Naive thymus-derived CD8-positive, alpha-beta T cell (primary cell): Measurements from ENCODE around the gene ZNF625. TPM values are rescaled to one million over a fixed set of nuclear protein-coding genes. Genes with fewer than 3 reads are reported as not detected.

ENCODE experiments used
- polyA plus RNA-seq, 3 donors: library from polyadenylated mRNA; unstranded; fragments of 300-500 nt; fragmentation: Illumina TruSeq; gene quantifications; one replicate each; pipeline ENCODE4 v1.2.3, GENCODE V29; 2021
- total RNA-seq, 8 experiments: library from RNA in 2 of 8; stranded (reverse) in 2 of 8; gene quantifications; one replicate each; pipeline ENCODE4 v1.2.3 and lab custom pipeline; 2021 to 2026

The ZNF625 gene
- total and polyA plus RNA-seq, 5 experiments from 2014 or later = 0.52 to 5.5 (median 0.82) TPM

Other genes with a start within 250 kb of the ZNF625 start
- 10 to 100 TPM; 22.4 to 24.0 TPM for gene ZNF700, start 231.6 kb downstream of the ZNF625 start, total RNA-seq
- 1 to 10 TPM; 1.1 to 2.9 (median 1.2) TPM for gene ZNF700, start 231.6 kb downstream of the ZNF625 start, polyA plus RNA-seq
- gene ZNF763, start 191.7 kb downstream of the ZNF625 start, total RNA-seq = 10 to 100 TPM; 11.3 to 15.7 TPM
- 1 to 10 TPM; 1.9 to 3.9 (median 2.6) TPM for gene ZNF763, start 191.7 kb downstream of the ZNF625 start, polyA plus RNA-seq
- 1 to 10 TPM; 3.5 to 4.4 TPM for gene ZNF433, start 121.1 kb downstream of the ZNF625 start, total RNA-seq
- 1 to 10 TPM; 2.3 to 7.5 (median 3.0) TPM for gene ZNF433, start 121.1 kb downstream of the ZNF625 start, polyA plus RNA-seq
- gene ZNF878, start 103.8 kb downstream of the ZNF625 start, total RNA-seq = under 1 TPM; 0.21 to 0.22 TPM
- gene ZNF878, start 103.8 kb downstream of the ZNF625 start, polyA plus RNA-seq = not detected
- 10 to 100 TPM; 34.8 to 37.8 TPM for gene ZNF844, start 92.0 kb downstream of the ZNF625 start, total RNA-seq
- 1 to 10 TPM; 3.6 to 4.1 (median 4.0) TPM for gene ZNF844, start 92.0 kb downstream of the ZNF625 start, polyA plus RNA-seq
- gene ZNF20, start 16.4 kb downstream of the ZNF625 start, total RNA-seq = 1 to 10 TPM; 7.4 to 8.2 TPM
- gene ZNF20, start 16.4 kb downstream of the ZNF625 start, polyA plus RNA-seq = 1 to 10 TPM in 2 of 3 donors, under 1 TPM in 1; 0.88 to 2.7 (median 1.9) TPM
- gene ZNF136, start 6.4 kb upstream of the ZNF625 start, total RNA-seq = 10 to 100 TPM; 29.1 to 32.4 TPM
- 10 to 100 TPM; 17.8 to 22.6 (median 19.9) TPM for gene ZNF136, start 6.4 kb upstream of the ZNF625 start, polyA plus RNA-seq
- gene ZNF44, start 138.1 kb upstream of the ZNF625 start, total RNA-seq = 10 to 100 TPM; 71.2 to 73.8 TPM
- gene ZNF44, start 138.1 kb upstream of the ZNF625 start, polyA plus RNA-seq = 10 to 100 TPM; 15.4 to 23.4 (median 20.9) TPM
- gene ZNF563, start 176.9 kb upstream of the ZNF625 start, total RNA-seq = 10 to 100 TPM; 18.0 to 18.6 TPM
- 1 to 10 TPM; 3.4 to 6.2 (median 4.3) TPM for gene ZNF563, start 176.9 kb upstream of the ZNF625 start, polyA plus RNA-seq
- 1 to 10 TPM; 7.4 to 7.6 TPM for gene ZNF442, start 208.9 kb upstream of the ZNF625 start, total RNA-seq
- 1 to 10 TPM in 2 of 3 donors, under 1 TPM in 1; 0.88 to 2.6 (median 1.7) TPM for gene ZNF442, start 208.9 kb upstream of the ZNF625 start, polyA plus RNA-seq
- 1 to 10 TPM; 8.9 to 9.1 TPM for gene ZNF799, start 244.5 kb upstream of the ZNF625 start, total RNA-seq
- 1 to 10 TPM; 3.3 to 4.4 (median 3.9) TPM for gene ZNF799, start 244.5 kb upstream of the ZNF625 start, polyA plus RNA-seq